HL-60 (cell line): ENCODE data around the gene COX4I1.

Experiments used
- DNase-seq, 2 experiments: peaks; one replicate each; pipeline ENCODE4 v3.0.0-alpha.2; 2010 to 2020; ENCODE audit warnings: low read depth in 1 of 2, low spot score in 1 of 2
- H3K27ac ChIP-seq: fragments of 250-450 bp; sonication (Bioruptor Pico); replicated peaks from 2 replicates; pipeline ENCODE4 v1.5.1; 2020; ENCODE audit warnings: mild to moderate bottlenecking, moderate library complexity
- H3K27me3 ChIP-seq: fragments of 250-450 bp; sonication (Bioruptor Pico); 2 replicates; pipeline ENCODE4 v1.5.1; 2021; ENCODE audit warnings: mild to moderate bottlenecking, moderate library complexity; ENCODE audit not compliant: insufficient read depth, poor library complexity, severe bottlenecking
- H3K4me3 ChIP-seq: replicated peaks from 2 replicates; pipeline ENCODE4 v1.5.1; 2011; ENCODE audit warnings: mild to moderate bottlenecking, control low read depth, low read length; ENCODE audit not compliant: insufficient read depth
- CTCF ChIP-seq: IDR thresholded peaks from one replicate; pipeline ENCODE4 v1.5.1; 2011; ENCODE audit warnings: low read length, control low read depth, inconsistent platforms; ENCODE audit not compliant: insufficient read depth
- GABPA ChIP-seq: IDR thresholded peaks from 2 replicates; pipeline ENCODE4 v1.6.1; 2012; ENCODE audit warnings: low read depth
- POLR2AphosphoS5 ChIP-seq: IDR thresholded peaks from 2 replicates; pipeline ENCODE4 v1.6.1; 2012; ENCODE audit warnings: low read depth
- REST ChIP-seq: IDR thresholded peaks from 2 replicates; pipeline ENCODE4 v1.6.1; 2012; ENCODE audit warnings: low read depth; ENCODE audit not compliant: insufficient replicate concordance
- SPI1 ChIP-seq: IDR thresholded peaks from 2 replicates; pipeline ENCODE4 v1.6.1; 2012; ENCODE audit warnings: low read depth, mild to moderate bottlenecking, borderline replicate concordance

The COX4I1 gene

GRCh38 chr16:85834741-85835140 lies 35.2 kb downstream of the COX4I1 start:
- H3K27me3 ChIP-seq, result no peaks in the 10 kb centered on the region
- H3K4me3 ChIP-seq, result no peak overlapping the region
- TF ChIP-seq CTCF, result no peak
- DNase-seq, result no peak
- H3K27ac ChIP-seq, result no peak overlapping the region

- Histone ChIP-seq H3K4me3 (no peak overlapping the region), H3K27me3 (no peaks in the 10 kb centered on the region), H3K27ac (no peak overlapping the region)
- TF ChIP-seq POLR2AphosphoS5, result no peak
- TF ChIP-seq CTCF, result no peak
- TF ChIP-seq GABPA, result no peak
- DNase-seq, result no peak
These were observed 35.8 kb downstream of the COX4I1 start for GRCh38 chr16:85835227-85835751.

- Histone ChIP-seq H3K27ac (no peak overlapping the region), H3K27me3 (no peaks in the 10 kb centered on the region)
These were observed 36.6 kb downstream of the COX4I1 start for GRCh38 chr16:85835956-85836705.

More at GRCh38 chr16:85835956-85836705, 36.6 kb downstream of the COX4I1 start:
- H3K4me3 ChIP-seq, result no peak overlapping the region
- no peak for DNase-seq
- no peak for TF ChIP-seq REST
- TF ChIP-seq POLR2AphosphoS5, result no peak
- TF ChIP-seq GABPA, result no peak
- TF ChIP-seq CTCF, result no peak
- TF ChIP-seq SPI1, result no peak
